NCI-H1694 (cell line): ENCODE measurements around the gene GRID1.

Source experiments
- DNase-seq: peaks from one replicate; lab custom pipeline; 2025; lab: John Stamatoyannopoulos, UW

The GRID1 gene

DNA sequence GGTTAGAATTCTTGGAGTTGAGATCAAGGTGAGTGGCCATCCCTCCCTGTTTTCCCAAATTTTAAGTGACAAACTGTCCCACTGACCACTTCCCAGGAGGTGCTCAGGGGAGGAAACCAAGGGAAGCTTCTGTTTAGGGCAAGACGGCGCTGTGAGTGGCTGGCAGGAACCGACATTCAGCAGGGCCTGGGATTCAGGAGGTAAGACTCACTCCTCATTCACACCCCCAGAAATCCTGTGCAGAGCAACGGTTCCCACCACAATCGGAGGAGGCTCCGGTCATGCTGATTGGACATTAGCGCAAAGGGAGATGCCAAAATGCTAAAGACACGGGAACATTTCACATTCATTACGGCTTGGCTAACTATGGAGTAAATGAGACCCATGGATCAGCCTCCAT, 200.9 kb downstream of the GRID1 start:
- DNase-seq, result no peak

DNA sequence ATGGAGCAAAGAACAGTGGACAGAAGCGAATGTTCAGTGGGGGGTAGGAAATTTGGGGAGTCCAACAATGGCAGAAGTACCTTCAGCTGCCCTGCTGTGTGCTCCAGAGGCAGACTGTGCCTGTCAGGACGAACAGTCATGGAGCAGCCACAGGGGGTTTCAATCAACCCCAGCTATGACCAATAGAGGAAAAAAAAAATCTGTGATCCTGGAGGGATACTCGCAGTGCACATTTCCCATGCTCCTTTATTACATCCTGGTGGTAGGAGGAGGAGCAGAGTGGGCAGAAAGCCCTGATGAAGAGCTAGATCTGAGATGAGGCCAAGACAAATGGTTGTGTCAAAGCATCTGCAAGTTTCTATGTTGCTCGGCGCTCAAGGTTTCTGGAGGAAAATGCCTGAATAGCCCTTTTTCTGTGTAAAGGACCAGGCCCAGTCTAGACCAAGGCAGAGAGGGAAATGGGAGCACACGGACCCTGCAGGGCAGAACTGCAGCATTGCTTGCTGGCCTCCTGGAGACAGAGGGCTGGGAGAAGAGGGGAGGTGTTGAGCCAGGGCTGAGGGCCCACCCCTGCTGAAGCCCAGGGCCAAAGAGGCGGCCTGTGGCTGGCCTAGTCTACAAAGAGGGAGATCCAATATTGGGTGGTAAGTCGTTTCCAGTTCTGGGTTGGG, 201.5 kb downstream of the GRID1 start:
- DNase-seq, result no peak

DNA sequence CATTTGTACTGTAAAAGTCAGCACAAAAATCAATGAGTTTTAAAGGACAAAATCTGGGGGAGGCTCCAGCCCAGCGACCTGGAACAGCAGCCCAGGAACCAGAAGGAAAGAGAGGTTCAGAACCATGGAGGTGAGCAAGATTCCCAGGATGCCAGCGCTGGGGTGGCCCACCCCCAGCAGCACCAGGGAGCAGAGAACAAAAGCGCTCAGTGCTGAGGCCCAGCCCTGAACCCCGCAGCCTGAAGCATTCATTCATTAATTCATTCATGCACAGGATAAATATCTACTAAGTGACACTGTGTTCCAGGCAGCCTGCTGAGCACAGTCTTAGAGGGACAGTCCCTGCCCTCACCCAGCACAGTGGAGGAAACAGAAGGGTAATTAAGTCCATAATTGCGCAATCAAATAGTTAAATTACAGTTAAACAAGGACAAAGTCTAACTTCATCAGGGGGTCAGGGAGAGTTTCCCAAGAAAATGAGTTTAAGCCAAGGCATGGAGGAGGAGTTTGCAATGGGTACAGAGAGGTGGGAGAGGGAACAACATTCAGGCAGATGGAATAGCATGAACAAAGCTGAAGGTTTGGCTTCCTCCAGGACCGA, 202.3 kb downstream of the GRID1 start:
- DNase-seq, result no peak

DNA sequence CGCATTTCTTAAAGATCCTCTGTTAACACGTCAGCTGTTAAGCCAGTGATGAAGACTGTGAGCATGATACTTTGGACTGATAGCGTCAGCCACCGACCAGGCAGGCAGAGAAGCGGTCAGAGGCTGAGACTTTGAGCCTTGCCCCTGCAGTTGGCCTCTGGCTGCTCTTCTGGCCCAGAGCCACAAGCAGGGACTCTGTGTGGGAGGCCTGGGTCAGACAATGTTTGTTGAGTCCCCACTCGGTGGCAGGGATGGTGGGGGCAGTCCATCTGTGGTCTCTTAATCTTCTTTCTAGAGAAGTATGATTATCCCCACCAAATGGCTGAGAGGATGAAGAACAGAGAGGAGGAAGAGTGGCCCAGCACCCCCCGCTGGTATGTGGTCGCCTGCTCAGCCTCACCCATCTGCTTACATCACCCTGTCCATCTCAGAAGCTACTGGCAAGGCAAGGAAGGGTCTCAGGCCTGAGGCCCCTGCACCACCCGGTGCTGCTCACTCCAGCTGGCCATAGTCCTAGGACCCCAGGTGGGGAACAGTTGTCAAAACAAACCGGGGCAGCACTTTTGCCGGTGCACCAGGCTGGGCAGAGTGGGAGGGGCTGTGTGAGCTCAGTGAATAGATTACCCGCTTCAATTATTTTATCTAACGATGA, 202.9 kb downstream of the GRID1 start:
- no peak for DNase-seq

DNA sequence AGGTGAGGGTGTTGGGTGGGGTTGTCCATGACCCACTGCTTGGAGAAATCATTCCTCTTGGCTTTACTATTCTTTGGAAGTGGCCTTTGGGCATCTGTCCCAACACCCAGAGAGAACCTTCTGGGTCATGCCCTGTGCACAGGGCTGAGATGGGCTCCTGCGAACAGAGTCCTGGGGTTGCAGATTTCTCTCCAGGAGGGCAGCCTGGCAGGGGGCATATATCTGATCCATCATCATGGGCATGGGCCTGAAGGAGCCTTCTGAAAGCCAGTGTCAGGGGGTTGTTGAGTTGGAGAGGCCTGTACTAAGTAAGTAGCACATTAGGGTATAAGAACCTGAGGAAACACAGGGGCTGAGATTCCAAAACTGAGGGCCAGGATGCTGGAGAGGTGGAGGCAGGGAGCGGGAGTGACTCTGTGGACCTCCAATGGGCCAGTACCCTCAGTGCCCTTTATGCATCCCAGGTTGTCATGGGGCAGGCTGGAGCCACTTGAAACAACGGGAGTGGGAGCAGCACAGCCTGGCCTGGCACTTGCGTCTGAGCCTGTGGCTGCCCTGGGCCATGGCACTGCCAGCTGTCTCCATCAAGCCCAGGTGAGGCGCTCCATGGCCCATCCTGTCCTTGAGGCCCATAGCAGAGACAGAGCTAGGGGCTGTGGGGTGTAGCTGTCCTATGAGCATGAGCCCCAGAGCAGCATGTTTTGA, 203.7 kb downstream of the GRID1 start:
- DNase-seq, result no peak

DNA sequence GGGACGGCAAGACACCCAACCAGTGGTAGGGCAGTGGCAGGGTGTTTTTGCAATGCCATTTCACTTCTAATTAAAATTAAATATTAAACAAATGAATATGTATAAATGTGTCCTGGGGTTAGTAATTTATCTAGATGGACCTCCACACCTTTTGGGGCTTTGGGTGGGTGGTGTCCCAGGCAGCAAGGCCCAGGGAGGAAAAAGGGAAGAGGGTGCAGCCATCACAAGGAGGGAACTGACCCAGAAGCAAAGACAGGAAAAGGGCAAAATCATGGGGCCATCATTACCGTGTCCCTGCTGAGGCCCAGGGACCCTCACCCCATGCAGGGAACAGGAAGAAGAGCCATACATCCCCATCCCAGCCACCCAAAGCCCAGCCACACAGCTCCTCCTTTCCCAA, 204.6 kb downstream of the GRID1 start:
- no peak for DNase-seq

DNA sequence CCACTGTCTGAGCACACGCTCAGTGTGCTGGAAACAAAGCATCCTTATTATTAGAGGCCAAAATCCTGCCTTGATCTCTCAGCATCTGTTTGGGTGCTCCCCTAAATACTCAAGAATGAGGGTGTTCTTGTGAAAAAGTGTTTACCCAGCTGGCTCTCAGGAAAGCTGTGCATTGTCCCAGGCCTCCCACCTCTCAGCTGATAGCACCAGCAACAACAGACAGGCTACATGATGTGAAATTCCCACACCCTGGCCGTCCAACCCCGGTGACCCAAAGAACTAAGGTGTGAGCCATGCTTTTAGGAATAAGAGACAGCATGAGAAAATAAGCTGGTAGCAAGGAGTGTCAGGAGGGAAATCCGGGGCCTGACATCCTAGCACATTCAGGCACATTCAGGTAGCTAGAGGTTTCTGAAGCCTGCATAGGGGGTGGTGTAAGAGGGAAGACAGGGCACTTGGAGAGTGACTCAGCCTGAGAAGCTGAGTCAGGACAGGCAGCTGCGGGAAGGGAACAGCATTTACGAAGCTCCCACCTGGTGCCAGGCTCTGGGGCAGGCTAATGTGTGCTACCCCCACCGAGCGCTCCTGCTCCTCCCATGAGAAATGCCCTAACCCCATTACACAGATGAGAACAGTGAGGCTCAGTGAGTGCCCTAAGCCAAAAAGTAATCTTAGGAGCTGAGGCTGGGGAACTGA, 205.6 kb downstream of the GRID1 start:
- no peak for DNase-seq

DNA sequence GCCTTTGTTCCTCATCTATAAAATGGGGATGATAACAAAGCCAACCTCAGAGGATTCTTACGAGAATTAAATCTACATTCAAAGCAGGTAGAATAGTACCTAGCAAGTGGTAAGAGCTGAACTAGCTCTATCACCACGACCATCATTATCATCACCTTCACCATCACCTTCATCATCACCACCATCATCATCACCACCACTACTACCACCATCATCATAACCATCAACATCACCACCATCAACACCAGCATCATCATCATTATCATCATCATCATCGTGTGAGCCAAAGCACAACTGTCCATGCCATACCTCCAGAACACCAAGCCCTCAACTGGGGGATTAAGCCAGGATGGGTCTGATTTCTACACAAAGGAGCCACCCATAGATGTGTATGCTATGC, 206.8 kb downstream of the GRID1 start:
- no peak for DNase-seq

DNA sequence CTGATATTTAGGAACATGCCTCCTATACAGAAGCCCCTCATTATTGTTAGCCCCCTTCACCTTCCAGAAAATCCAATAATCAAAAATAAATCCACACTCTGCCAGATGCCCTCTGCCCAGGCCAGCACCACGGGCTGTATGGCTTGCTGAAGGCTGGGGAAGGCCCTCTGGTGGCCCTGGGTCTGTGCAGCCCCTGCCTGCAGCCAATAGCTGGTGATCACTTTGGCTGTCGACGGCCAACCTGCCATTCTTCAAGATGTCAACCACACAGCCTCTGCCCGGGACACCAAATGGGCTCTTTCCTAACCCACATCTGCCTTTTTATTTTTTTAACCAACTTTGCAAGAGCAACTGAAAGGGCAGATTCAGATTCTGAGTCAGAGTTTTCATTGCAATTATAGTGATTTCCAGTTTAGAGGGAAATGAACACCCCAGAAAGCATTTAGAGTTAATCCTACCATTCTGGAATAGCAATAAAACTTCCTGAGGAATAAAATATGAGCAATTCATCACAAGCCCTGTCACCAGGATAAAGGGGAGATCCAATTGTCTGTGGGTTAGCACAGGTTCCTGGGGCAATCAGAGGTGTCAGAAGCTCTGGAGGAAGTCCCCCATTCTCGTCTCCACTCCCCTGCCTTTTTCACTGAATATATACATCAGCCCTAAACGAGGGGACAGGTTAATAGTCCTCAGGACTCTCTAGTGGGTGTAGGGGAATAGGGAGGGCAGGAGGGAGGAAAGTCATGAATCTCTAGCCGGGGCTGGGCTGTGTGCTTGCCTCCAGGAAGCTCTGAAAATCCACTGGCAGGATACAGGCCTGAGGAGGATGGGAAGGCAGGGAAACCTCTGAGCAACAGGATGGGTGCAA, 211.3 kb downstream of the GRID1 start:
- no peak for DNase-seq

DNA sequence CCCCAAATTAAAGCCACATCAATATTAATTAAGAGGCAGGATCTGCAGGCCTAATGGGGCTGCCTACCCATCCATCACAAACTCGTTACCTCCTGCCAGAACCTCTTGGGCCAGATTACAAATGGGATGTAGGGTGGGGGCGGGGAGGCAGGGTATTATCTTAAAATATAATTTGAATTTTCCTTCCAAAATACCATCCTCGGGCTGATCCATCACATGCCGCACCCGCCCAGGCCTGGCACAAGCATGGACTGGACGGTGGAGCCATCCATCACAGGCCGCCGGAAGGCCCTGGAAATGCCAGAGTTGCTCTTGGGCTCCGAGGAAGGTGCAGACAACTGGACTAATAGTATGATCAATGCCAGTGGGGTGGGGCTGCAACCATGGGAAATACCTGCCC, 212.8 kb downstream of the GRID1 start:
- no peak for DNase-seq

DNA sequence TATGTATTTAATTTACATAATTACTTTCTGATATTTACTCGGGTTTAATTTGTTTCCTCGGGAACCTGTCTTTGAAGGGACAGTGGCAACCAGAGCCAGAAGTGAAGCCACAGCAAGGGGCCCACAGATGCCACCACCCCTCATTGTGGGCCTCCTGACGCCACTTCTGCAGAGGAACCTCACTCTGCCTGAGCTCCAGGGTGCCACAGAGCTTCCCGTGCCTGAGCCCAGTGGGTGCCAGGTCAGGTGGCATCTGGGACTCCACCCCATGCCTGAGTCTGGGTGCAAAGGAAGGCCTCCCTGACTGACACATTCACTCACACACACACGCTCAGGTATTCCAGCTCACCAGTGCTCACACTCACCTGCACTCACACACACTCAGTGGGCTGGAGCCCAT, 213.7 kb downstream of the GRID1 start:
- DNase-seq, result no peak

DNA sequence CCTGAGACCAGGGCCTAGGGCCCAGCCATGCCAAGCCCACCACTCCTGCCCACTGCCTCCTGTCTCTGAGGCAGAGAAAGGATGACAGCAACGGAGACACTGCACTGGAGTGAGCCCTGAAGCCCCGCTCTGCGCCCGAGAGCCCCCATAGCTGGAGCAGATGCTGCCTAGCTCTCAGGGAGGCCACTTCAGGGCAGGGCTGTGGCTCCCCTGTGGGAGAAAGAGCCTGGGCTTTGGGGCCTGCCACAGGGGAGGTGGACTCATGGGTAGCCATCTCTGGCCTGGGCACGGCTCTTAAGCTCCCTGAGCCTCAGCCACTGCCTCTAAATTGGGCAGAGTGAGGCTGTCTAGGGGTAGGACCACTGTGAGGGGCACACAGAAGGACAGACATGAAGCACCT, 214.2 kb downstream of the GRID1 start:
- DNase-seq, result no peak

DNA sequence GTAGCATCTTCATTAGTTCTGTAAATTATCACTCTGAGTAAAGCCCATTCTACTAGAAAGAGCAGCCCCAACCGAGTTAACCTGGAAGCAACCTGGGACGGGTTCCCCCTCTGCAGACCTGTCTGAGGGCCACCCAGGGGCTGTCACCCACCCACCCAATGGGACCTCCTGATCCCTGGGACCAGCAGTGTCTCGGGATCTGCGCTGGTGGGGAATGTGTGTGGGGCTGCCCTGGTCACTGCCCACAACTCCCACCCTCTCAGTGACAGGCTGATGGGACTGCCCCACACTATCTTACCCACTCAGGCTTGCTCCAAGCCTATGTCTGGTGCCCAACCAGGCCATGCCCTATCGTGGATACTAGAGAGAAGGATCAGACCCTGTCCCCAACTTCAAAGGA, 215.0 kb downstream of the GRID1 start:
- DNase-seq, result no peak

DNA sequence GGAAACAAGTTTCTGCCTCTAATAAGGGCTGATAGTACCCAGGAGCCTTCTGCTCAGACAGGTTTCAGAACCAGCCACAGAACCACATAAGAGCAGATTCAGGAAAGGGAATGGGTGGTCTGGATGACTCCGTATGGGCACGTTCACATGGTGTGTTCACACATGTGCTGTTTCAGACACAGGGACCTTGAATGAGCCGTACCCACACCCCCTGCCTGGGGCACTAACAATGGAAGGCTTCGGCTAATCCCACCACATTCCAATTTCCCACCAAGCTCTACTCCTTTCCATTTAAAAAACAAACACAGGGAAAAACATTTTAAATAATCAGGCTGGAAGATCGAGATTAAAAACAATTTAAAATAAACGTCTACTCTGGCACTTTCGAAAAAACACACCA, 217.3 kb downstream of the GRID1 start:
- DNase-seq, result no peak

DNA sequence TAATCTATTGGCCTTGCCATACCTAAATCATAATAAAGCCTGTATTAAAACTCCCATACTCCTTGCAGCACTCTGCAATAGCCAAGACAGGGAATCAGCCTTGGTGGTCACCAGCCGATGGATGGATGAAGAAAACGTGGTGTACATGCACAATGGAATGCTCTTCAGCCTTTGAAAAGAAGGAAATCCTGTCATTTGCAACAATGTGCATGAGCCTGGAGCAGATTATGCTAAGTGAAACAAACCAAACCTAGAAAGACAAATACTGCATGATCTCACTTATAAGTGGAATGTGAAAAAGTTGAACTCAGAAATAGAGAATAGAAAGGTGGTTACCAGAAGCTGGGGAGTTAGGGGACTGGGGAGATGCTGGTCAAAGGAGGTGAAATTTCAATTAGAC, 218.5 kb downstream of the GRID1 start:
- DNase-seq, result no peak

DNA sequence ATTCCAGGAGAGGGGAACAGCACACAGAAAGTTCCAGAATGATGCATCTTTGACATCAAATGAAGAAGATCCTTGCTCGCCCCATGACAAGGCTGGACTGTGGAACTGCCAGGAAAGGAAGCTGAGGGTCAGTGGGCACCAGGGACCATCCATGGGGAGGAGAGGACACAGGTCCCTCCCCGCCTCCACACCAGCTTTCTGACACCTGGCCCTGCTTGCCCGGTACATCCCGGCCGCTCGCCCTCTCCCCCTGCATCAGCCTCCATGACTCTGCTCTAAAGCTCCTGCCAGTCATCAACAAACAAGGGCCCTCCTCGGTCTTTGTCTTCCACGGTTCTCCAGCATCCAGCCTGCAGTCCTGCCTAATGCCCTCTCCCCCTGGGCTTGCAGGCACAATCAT, 222.3 kb downstream of the GRID1 start:
- DNase-seq, result no peak

DNA sequence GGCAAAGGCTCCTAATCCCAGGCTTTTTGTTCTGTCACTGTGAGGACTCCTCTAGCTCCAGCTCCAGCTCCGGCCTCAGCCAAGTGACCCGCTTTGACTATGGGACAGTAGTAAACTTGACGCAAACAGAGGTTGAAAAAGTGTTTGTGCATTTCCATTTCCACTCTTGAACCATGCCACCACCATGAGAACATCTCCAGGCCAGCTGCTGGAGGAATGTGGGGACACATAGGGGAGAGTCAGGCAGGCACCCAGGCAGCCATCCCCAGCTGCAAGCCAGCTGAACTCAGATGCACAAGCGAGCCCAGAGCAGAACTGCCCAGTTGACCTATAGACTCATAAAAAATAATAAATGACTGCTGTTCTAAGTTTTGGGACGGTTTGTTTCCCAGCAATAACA, 224.7 kb downstream of the GRID1 start:
- no peak for DNase-seq

DNA sequence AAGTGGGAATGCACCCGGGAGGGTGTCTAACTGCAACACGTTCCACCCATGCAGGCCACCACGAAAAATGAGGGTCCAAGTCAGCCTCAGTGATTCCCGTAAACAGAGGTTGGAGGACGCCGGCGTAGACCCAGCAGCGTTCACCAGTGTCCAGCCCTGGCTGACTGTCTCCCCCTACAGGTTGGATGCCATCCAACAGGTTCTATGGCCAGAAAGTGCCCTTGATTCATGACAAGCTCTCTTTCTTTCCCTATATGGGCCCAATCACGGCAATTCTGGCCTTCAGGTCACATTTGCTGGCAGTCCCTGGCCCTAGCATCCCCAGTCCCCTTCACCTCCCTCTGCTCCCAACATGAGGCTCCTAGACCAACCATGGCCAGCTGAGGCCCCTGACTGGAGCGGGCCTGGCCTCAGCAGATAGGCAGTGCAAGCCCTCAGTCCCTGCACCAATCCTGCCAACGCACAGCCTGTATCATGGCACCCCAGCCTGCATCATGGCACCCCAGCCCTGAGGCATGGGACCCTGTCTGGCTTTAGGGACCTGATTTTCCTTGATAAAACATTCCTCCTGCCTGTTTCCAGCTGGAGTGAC, 227.4 kb downstream of the GRID1 start:
- no peak for DNase-seq

DNA sequence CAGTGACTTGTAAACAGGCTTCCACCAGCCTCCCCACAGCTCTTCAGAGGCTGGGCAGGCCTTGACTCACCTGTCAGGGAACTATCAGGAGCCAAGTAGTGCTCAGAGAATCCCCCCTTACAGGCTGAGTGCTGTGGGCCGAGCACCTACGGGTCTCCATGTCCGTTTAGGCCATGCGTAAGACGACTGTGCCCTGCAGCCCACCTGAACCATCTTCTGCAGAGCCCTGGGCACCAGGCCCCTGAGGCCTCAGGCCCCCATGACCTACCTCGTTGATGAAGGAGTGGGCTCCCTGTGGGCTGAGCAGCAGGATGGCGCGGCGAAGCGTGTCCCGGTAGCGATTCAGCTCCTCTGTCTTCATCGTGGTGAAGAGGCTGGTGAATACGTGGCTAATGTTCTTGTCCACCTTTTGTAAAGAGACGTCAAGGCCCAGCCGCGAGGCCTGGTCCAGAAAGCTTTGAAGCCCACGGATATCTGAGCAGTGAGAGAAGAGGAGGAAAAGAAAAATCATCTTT, 228.0 kb downstream of the GRID1 start:
- DNase-seq, result no peak

DNA sequence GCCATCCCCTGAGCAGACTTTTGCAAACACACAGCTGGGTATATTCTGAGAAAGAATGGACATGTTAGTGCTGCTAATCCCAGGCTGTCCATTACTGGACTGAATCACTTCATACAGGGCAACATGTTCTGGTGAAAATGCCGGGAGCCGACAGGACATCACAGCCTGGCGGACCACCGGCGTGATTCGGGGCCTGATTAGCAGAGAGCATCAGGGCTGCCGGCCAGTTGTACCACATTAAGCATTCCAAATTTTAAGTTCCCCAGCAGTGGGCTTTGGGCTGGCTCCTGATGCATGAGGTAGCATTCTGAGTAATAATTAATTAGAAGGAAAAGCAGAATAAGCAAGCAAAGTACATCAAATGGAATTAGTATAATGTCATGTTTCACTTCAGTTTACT, 229.0 kb downstream of the GRID1 start:
- DNase-seq, result no peak

DNA sequence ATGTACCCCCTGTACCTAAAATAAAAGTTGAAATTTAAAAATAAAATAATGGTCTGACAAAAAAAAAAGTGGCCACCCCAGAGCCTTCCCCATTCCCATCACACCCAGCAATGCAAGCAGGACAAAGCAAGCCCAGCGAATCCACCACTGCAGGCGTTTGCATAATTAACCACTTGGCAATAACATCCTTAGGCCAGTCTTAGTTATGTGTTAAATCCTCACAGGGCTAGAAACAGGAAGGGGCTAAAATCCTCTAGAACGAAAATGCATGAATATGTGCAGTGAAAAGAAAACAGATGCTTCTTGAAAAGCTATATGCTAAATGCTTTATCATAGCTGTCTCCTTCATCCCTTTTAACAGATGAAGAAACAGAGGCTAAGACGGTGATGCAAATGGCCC, 229.7 kb downstream of the GRID1 start:
- DNase-seq, result no peak
